ENCODE results near the gene COL20A1. TPM values are rescaled to one million over a fixed set of nuclear protein-coding genes. Genes with fewer than 3 reads are reported as not detected.

The COL20A1 gene
- total and polyA plus RNA-seq, 10 donors = 0.12 to 2.1 (median 0.60) TPM; not detected in 2

GRCh38 chr20:63273059-63273579, 19.9 kb upstream of the COL20A1 start:
- Histone ChIP-seq H3K4me3 (peak overlapping the region; percentile 68 to 99 (median 93)), H3K27me3 (replicated peaks in 1 of 7) (peaks cover 0 to 4% (median 0%) of the 10 kb centered on the region in 7 donors), H3K27ac (peak overlapping the region; percentile 37 to 91 (median 81)), H3K36me3 (peaks cover 0 to 30% (median 25%) of the 10 kb centered on the region in 6 donors), H3K9me3 (no peaks in the 10 kb centered on the region), H3K4me1 (peaks cover 14 to 46% (median 30%) of the 10 kb centered on the region in 6 donors)
- TF ChIP-seq CTCF (IDR thresholded peaks at IDR 0.05 in 8 of 11, conservative IDR thresholded peaks at IDR 0.05 in 3 of 11) (no peak), POLR2A (IDR thresholded peaks at IDR 0.05) (no peak), POLR2AphosphoS5 (IDR thresholded peaks at IDR 0.05) (no peak)
- whole genome bisulfite sequencing, 5 donors = 0 to 1% (median 1%) methylated on average over 22 to 37 of the region's 37 CpGs
- intact Hi-C loops (cut with DNase I; ENCODE audit: low total_unique reads) = no loop called here
- no peak for DNase-seq

DNA sequence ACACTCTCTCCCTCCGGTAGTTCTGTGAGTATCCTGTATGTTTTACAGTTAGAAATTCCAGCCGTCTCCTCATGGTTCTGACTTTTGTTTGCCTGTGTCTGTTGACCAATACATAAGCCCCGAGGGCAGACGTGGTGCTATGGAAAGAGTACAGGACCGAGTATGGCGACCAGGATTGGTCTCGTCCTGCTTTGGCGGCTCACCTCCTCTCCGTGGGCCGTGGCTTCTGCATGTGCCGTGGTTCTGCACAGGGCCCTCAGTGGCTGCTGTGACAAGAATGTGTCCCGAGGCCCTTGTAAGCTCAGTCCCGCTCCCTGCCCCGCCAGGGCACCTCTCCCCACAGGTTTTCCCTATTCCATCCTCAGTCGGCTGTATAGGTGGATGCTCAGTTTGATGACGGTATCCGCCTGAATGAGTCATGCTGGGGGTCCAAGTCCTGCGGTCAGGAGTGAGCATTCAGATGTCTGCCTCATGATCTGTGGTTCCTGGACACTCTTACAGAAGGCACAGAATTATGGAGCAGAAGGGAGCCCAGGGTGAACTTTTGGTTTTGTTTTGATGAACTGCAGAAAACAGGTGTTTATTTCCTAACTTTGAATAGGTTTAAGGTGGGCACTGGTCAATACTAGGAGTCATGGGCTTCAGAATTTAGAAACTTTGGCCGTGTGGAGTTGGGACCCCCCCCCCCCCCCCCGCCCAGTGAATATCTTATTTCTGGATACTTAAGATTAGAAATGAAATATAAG, 19.2 kb upstream of the COL20A1 start:
- 43 to 59% (median 53%) methylated on average over 19 to 20 of the region's 20 CpGs for WGBS, 5 donors
- DNase-seq = no peak
- Histone ChIP-seq H3K27ac (peak overlapping the region in 1 of 8 donors; percentile 91), H3K27me3 (replicated peaks in 1 of 7) (no peaks in the 10 kb centered on the region), H3K36me3 (peaks cover 0 to 37% (median 32%) of the 10 kb centered on the region in 6 donors), H3K4me3 (peak overlapping the region; percentile 68 to 99 (median 93)), H3K4me1 (peaks cover 14 to 46% (median 30%) of the 10 kb centered on the region in 6 donors), H3K9me3 (no peaks in the 10 kb centered on the region)
- intact Hi-C loops (cut with DNase I; ENCODE audit: low total_unique reads) = no loop called here
- TF ChIP-seq POLR2AphosphoS5 (IDR thresholded peaks at IDR 0.05) (no peak), POLR2A (IDR thresholded peaks at IDR 0.05) (no peak), CTCF (IDR thresholded peaks at IDR 0.05 in 8 of 11, conservative IDR thresholded peaks at IDR 0.05 in 3 of 11) (no peak)

DNA sequence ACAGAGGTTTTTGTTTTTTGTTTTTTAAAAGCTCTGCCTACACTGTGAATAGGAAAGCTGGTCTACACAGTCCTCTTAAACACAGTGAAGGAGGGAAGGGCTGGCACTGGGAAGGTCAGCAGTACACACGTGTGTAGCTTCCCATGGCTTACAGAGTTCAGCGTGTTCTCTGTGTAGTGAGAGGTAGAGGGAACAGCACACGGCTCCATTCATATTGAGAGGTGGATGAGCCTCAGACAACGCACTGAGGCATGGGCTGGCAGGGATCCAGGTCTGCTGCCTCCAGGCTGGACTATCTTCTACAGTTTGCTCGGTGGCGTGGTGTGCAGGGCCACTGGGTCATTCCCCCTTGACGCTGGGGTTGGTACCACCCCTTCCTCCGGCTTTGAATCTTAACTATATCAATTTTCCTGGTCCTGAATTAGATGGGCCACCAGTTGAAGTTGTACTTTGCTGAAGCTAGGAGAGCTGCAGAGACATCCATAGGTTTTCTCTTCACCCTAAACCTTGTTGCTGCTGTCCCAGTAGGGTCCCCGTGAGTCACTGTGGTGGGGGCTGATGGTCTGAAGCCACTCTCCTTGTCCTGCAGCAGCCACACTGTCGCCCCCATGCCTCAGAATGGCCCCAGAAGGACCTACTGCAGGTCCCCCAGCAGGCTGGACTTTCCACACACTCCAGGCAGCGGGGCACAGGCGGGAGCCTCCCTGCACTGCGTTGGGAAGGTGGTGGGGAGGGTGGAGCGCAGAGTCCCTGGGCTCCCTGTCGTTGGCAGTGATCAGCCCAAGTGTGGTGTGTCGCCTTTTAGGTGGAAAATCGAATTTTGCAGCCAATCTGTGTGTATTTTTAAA, 18.4 kb upstream of the COL20A1 start:
- no peak for DNase-seq
- Histone ChIP-seq H3K27ac (no peak overlapping the region), H3K27me3 (replicated peaks in 1 of 7) (no peaks in the 10 kb centered on the region), H3K36me3 (peaks cover 0 to 45% (median 40%) of the 10 kb centered on the region in 6 donors), H3K4me3 (no peak overlapping the region), H3K9me3 (no peaks in the 10 kb centered on the region), H3K4me1 (peaks cover 14 to 46% (median 30%) of the 10 kb centered on the region in 6 donors)
- 80 to 89% (median 86%) methylated on average over 17 of the region's 17 CpGs for WGBS, 5 donors
- TF ChIP-seq CTCF (IDR thresholded peaks at IDR 0.05 in 8 of 11, conservative IDR thresholded peaks at IDR 0.05 in 3 of 11) (no peak), POLR2A (IDR thresholded peaks at IDR 0.05) (no peak), POLR2AphosphoS5 (IDR thresholded peaks at IDR 0.05) (no peak)
- intact Hi-C loops (cut with DNase I; ENCODE audit: low total_unique reads) = no loop called here

All from spleen (tissue), 11 donors.